Panc1 (cell line): ENCODE data around the gene ADAM12.

Experiments used
- POLR2AphosphoS5 ChIP-seq: IDR thresholded peaks from 2 replicates; pipeline ENCODE4 v1.6.1; 2012; ENCODE audit warnings: mild to moderate bottlenecking, low read depth, low read length, moderate library complexity
- SIN3A ChIP-seq: IDR thresholded peaks from 2 replicates; pipeline ENCODE4 v1.6.1; 2012; ENCODE audit warnings: low read depth, mild to moderate bottlenecking, low read length, moderate library complexity, borderline replicate concordance; ENCODE audit not compliant: insufficient read depth
- TCF7L2 ChIP-seq: IDR thresholded peaks from 2 replicates; pipeline ENCODE4 v1.6.1; 2011; ENCODE audit warnings: mild to moderate bottlenecking, low read depth, low read length, inconsistent platforms
- TF ChIP-seq, protein P1 (sequence below): fragments of 450-650 bp; IDR thresholded peaks from 2 replicates; pipeline ENCODE4 v1.5.1; 2017; ENCODE audit warnings: mild to moderate bottlenecking

DNA sequence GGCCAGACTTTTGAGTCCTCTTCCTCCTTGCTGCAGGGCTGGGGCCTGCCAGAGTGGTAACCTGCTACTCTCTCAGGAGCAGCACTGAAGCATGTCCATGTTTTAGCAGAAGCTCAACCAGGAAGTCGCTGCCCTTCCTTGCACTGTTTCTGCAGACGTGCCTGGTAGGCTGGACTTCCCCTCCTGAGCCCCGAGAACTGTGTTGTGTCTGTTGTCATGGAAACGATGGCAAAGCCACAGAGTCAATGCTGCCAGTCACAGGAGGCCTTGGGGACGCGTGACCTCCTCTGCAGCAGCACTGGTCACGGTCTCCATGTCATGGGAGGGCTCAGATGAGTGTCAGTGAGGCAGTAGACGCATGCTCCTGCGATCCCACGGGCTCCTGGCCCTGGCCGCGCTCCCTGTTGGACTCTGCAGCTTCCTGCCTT, 346.5 kb downstream of the ADAM12 start:
- TF ChIP-seq, protein P1, sequence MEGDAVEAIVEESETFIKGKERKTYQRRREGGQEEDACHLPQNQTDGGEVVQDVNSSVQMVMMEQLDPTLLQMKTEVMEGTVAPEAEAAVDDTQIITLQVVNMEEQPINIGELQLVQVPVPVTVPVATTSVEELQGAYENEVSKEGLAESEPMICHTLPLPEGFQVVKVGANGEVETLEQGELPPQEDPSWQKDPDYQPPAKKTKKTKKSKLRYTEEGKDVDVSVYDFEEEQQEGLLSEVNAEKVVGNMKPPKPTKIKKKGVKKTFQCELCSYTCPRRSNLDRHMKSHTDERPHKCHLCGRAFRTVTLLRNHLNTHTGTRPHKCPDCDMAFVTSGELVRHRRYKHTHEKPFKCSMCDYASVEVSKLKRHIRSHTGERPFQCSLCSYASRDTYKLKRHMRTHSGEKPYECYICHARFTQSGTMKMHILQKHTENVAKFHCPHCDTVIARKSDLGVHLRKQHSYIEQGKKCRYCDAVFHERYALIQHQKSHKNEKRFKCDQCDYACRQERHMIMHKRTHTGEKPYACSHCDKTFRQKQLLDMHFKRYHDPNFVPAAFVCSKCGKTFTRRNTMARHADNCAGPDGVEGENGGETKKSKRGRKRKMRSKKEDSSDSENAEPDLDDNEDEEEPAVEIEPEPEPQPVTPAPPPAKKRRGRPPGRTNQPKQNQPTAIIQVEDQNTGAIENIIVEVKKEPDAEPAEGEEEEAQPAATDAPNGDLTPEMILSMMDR, result no peak
- TF ChIP-seq POLR2AphosphoS5 (no peak), SIN3A (no peak), TCF7L2 (no peak)
